ENCODE data around the gene SETDB1.

DNA sequence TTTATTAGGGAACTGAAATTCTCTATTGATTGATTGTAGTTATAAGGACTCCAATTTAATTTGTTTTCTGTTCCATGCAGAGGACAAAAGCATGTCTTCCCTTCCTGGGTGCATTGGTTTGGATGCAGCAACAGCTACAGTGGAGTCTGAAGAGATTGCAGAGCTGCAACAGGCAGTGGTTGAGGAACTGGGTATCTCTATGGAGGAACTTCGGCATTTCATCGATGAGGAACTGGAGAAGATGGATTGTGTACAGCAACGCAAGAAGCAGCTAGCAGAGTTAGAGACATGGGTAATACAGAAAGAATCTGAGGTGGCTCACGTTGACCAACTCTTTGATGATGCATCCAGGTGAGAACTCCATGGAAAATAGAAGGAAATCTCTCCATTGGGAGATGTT is 1.5 kb downstream of the SETDB1 start:
- TF ChIP-seq, protein P1, sequence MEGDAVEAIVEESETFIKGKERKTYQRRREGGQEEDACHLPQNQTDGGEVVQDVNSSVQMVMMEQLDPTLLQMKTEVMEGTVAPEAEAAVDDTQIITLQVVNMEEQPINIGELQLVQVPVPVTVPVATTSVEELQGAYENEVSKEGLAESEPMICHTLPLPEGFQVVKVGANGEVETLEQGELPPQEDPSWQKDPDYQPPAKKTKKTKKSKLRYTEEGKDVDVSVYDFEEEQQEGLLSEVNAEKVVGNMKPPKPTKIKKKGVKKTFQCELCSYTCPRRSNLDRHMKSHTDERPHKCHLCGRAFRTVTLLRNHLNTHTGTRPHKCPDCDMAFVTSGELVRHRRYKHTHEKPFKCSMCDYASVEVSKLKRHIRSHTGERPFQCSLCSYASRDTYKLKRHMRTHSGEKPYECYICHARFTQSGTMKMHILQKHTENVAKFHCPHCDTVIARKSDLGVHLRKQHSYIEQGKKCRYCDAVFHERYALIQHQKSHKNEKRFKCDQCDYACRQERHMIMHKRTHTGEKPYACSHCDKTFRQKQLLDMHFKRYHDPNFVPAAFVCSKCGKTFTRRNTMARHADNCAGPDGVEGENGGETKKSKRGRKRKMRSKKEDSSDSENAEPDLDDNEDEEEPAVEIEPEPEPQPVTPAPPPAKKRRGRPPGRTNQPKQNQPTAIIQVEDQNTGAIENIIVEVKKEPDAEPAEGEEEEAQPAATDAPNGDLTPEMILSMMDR (IDR thresholded peaks at IDR 0.05), result no peak
- no peak for TF ChIP-seq POLR2A (IDR thresholded peaks at IDR 0.05)

Measured in adrenal gland (tissue), 5 donors.